NCI-H446 treated with DMSO at 0.1 percent for 48 hours (cell line): ENCODE data around the gene PM20D2.

Source experiments
- DNase-seq: peaks from one replicate; lab custom pipeline; 2025; lab: John Stamatoyannopoulos, UW

Gene PM20D2

GRCh38 chr6:89145091-89145955 lies 532 bp upstream of the PM20D2 start:
- DNase-seq: no peak

- DNase-seq: no peak
Measured at GRCh38 chr6:89146718-89147700, 1.2 kb downstream of the PM20D2 start.

- no peak for DNase-seq
Measured at GRCh38 chr6:89148016-89148750, 2.3 kb downstream of the PM20D2 start.

- no peak for DNase-seq
Measured at GRCh38 chr6:89154131-89154530, 8.3 kb downstream of the PM20D2 start.

GRCh38 chr6:89160331-89161092 lies 14.7 kb downstream of the PM20D2 start:
- DNase-seq: no peak

GRCh38 chr6:89161326-89162046 lies 15.6 kb downstream of the PM20D2 start:
- DNase-seq: no peak

- no peak for DNase-seq
Measured at GRCh38 chr6:89162047-89162371, 16.2 kb downstream of the PM20D2 start.

- no peak for DNase-seq
Measured at GRCh38 chr6:89172131-89172530, 26.3 kb downstream of the PM20D2 start.

- DNase-seq: no peak
Measured at GRCh38 chr6:89173634-89174033, 27.8 kb downstream of the PM20D2 start.

- DNase-seq: no peak
Measured at GRCh38 chr6:89180112-89180511, 34.3 kb downstream of the PM20D2 start.

GRCh38 chr6:89180971-89181370 lies 35.1 kb downstream of the PM20D2 start:
- peak; percentile 12 for DNase-seq

- no peak for DNase-seq
Measured at GRCh38 chr6:89183294-89183693, 37.4 kb downstream of the PM20D2 start.

GRCh38 chr6:89184344-89184743 lies 38.5 kb downstream of the PM20D2 start:
- no peak for DNase-seq

- DNase-seq: no peak
Measured at GRCh38 chr6:89186762-89187161, 40.9 kb downstream of the PM20D2 start.

- no peak for DNase-seq
Measured at GRCh38 chr6:89187504-89187903, 41.6 kb downstream of the PM20D2 start.

- DNase-seq: no peak
Measured at GRCh38 chr6:89190741-89191140, 44.9 kb downstream of the PM20D2 start.

GRCh38 chr6:89194559-89194958 lies 48.7 kb downstream of the PM20D2 start:
- no peak for DNase-seq

GRCh38 chr6:89197141-89197540 lies 51.3 kb downstream of the PM20D2 start:
- DNase-seq: no peak

- DNase-seq: no peak
Measured at GRCh38 chr6:89198235-89198634, 52.4 kb downstream of the PM20D2 start.

- no peak for DNase-seq
Measured at GRCh38 chr6:89199579-89199978, 53.7 kb downstream of the PM20D2 start.

GRCh38 chr6:89200706-89201215 lies 54.9 kb downstream of the PM20D2 start:
- DNase-seq: no peak
